Small intestine (tissue), 7 donors: Measurements from ENCODE around the gene GYPA. TPM values are rescaled to one million over a fixed set of nuclear protein-coding genes. Genes with fewer than 3 reads are reported as not detected.
"Not testable (repeated sequence)": the region's sequence is repeated elsewhere in the genome, so short reads cannot be mapped to it uniquely, and the experiment has no call there.

Experiments used
- DNase-seq, 2 donors: peaks; one replicate each; pipeline versions ENCODE4 v3.0.0 to v3.0.0-alpha.2; 2013
- FAIRE-seq: peaks from 2 replicates; lab custom pipeline; 2012; peaks lifted over from hg19 to GRCh38; lab: Jason Lieb, UNC
- H3K27ac ChIP-seq, 3 donors: one replicate each; pipeline ENCODE4 v1.5.1; 2013; ENCODE audit warnings: low read length in 2 of 3, mild to moderate bottlenecking in 2 of 3, control low read depth in 1 of 3, inconsistent platforms in 1 of 3, low read depth in 1 of 3, moderate library complexity in 1 of 3
- H3K27me3 ChIP-seq, 3 donors: one replicate each; pipeline ENCODE4 v1.6.1; 2013; ENCODE audit warnings: low read length in 3 of 3, inconsistent platforms in 1 of 3; ENCODE audit not compliant: control insufficient read depth in 3 of 3, insufficient read depth in 3 of 3
- H3K36me3 ChIP-seq, 3 donors: one replicate each; pipeline ENCODE4 v1.6.1; 2013; ENCODE audit warnings: low read length in 3 of 3, inconsistent platforms in 1 of 3, low read depth in 1 of 3, mild to moderate bottlenecking in 1 of 3, moderate library complexity in 1 of 3; ENCODE audit not compliant: control insufficient read depth in 3 of 3, insufficient read depth in 2 of 3
- H3K4me1 ChIP-seq, 3 donors: one replicate each; pipeline ENCODE4 v1.6.1; 2013; ENCODE audit warnings: low read length in 2 of 3, inconsistent platforms in 1 of 3, low read depth in 1 of 3, mild to moderate bottlenecking in 1 of 3, moderate library complexity in 1 of 3; ENCODE audit not compliant: control insufficient read depth in 3 of 3, insufficient read depth in 2 of 3
- H3K4me3 ChIP-seq, 3 donors: one replicate each; pipeline ENCODE4 v1.5.1; 2013; ENCODE audit warnings: low read length in 3 of 3, control low read depth in 1 of 3, inconsistent platforms in 1 of 3, low read depth in 1 of 3, mild to moderate bottlenecking in 1 of 3, moderate library complexity in 1 of 3
- H3K9me3 ChIP-seq, 2 donors: one replicate each; pipeline ENCODE4 v1.6.1; 2013; ENCODE audit warnings: low read depth in 1 of 2, low read length in 1 of 2; ENCODE audit not compliant: control insufficient read depth in 2 of 2, insufficient read depth in 1 of 2
- WGBS, 3 donors: extraction: QIAGEN DNeasy Blood & Tissue Kit; methylation state at CpG; one replicate each; pipeline ENCODE4 v1.1.7; 2013; 5-methylcytosine and 5-hydroxymethylcytosine counted together
- polyA plus RNA-seq, 4 donors: library from polyadenylated mRNA; stranded (reverse) in 3 of 4; unstranded in 1 of 4; fragments of 200-250 nt in 3 of 4; fragments of 120-200 nt in 1 of 4; gene quantifications; one replicate each; pipeline versions ENCODE4 v1.2.1 to v1.2.3, GENCODE V29; 2013
- donor health status: healthy with polysubstance abuse.
- donor health status: control.
- donor health status: control.
- donor health status: Bipolar disorder and iron deficiency.
- donor health status: healthy.

GYPA gene
- polyA plus RNA-seq, 4 donors, result 0.40 TPM; not detected in 3

DNA sequence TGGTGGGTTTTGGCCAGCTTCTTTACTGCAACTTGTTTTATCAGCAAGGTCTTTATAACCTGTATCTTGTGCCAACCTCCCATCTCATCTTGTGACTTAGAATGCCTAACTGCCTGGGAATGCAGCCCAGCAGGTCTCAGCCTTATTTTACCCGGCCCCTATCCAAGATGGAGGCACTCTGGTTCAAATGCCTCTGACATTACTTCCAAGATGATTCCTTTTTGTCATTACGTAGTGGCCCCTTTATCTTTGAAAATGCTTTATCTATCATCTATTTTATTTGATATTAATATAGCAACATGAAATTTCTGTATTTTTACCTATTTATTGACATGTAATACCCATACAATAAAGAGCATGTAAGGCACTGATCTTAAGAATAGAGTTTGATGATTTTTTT lies 49.3 kb downstream of the GYPA start:
- not testable (repeated sequence) for H3K4me3 ChIP-seq, H3K27me3 ChIP-seq, FAIRE-seq, H3K27ac ChIP-seq, DNase-seq, H3K4me1 ChIP-seq, H3K9me3 ChIP-seq, H3K36me3 ChIP-seq
- WGBS, 3 donors, result 82 to 92% (median 84%) methylated on average over 2 of the region's 2 CpGs

DNA sequence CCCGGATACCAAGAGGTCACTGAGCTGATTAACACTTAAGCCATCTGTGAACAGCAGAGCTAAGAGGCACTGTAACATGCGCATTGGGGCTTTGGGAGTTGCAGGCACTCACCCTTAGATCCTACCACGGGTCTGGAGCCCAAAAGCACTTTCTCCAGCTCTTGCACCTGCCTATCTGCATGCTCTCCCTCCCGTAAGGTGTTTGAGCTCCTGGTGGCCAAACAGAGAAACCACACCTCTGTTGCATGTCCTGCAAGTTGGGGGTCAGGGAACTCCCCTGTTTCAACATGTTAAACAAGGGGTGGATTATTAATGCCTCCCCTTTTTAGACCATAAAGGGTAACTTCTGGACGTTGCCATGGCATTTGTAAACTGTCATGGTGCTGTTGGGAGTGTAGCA lies 49.8 kb downstream of the GYPA start:
- no peaks in the 10 kb centered on the region for H3K36me3 ChIP-seq
- FAIRE-seq, result no peak
- 60 to 72% (median 61%) methylated on average over 5 of the region's 5 CpGs for WGBS, 3 donors

DNA sequence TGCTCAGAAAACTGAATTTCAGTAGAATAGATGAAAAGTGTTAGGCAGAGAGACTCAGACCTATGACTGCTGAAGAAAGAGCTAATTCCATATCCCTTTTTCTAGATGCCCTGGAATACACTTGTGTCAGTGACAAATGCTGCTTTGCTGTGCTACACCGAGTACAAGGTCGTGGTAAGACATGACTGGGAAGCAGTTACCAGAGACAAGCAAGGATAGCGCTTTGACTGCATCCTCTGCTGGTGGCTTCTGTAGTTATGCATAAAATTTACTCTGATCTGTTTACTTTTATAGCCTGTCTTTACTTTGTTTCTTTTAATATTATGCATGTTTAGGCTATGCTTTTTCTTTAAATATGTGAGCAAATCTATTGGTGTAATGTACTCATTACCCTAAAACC lies 58.5 kb downstream of the GYPA start:
- not testable (repeated sequence) for H3K27me3 ChIP-seq, H3K27ac ChIP-seq, H3K4me3 ChIP-seq, H3K36me3 ChIP-seq, FAIRE-seq, H3K4me1 ChIP-seq, DNase-seq, H3K9me3 ChIP-seq
- 70 to 83% (median 80%) methylated on average over 3 of the region's 3 CpGs for WGBS, 3 donors

More for the DNA sequence above, 49.8 kb downstream of the GYPA start:
- H3K4me3 ChIP-seq, result no peak overlapping the region
- no peak overlapping the region for H3K27ac ChIP-seq
- H3K9me3 ChIP-seq, result no peaks in the 10 kb centered on the region
- no peaks in the 10 kb centered on the region for H3K4me1 ChIP-seq
- no peak for DNase-seq
- no peaks in the 10 kb centered on the region for H3K27me3 ChIP-seq

DNA sequence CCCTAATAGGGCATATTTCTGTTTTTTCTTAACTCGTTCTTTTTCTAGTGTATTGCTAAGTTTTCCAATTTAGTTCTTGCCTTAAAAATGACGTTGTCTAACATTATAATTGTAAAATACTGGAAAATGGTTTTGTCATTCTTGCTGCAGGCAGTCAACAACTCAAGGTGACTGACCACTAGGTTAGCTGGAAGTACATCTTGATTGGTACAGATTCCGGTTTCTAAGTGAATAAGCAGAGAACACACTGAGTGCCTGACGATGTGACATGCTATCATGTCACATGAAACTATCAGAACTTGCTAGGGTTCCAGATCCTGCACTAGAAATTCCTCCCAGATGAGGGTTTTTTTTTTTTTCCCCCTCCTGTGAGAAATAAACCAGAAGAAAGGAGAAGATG lies 60.4 kb downstream of the GYPA start:
- FAIRE-seq, H3K36me3 ChIP-seq: not testable (repeated sequence)

DNA sequence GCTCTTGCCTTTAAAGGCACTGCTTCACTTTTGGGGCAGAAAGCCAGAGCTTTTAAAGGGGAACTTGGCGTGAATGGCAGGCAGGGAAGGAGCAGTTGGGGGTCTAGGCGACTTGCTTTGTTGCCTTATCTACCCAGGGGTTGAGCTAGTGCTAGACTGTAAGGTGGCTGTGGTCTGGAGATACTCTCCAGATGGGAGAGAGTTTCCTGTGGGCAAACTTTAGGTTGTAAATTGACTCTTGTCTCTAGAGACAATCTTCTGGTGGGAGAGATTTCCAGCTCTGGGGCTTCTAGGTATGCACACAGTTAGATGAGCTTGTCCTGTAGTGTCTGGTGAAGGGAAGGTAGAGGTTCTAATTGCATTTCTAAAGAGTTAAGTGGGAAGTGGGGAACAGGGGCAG lies 61.8 kb downstream of the GYPA start:
- FAIRE-seq, result not testable (repeated sequence)

More for the DNA sequence above, 60.4 kb downstream of the GYPA start:
- WGBS, 3 donors, result 68 to 86% (median 72%) methylated on average over 4 of the region's 4 CpGs
- H3K27me3 ChIP-seq, DNase-seq, H3K4me3 ChIP-seq, H3K4me1 ChIP-seq, H3K27ac ChIP-seq, H3K9me3 ChIP-seq: not testable (repeated sequence)

DNA sequence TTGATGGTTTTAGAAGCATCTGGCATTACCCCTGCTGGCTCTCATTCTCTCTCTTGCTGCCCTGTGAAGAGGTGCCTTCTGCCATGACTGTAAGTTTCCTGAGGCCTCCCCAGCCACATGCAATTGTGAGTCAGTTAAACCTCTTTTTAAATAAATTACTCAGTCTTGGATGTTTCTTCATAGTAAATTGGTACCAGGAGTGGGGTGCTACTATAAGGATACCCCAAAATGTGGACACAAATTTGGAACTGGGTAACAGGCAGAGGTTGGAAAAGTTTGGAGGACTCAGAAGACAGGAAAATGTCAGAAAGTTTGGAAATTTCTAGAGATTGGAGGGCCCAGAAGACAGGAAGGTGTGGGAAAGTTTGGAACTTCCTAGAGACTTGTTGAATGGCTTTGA lies 79.0 kb downstream of the GYPA start:
- not testable (repeated sequence) for H3K4me3 ChIP-seq, FAIRE-seq, DNase-seq, H3K36me3 ChIP-seq, H3K4me1 ChIP-seq, H3K27me3 ChIP-seq, H3K9me3 ChIP-seq, H3K27ac ChIP-seq

More for the DNA sequence above, 61.8 kb downstream of the GYPA start:
- not testable (repeated sequence) for H3K4me3 ChIP-seq, H3K9me3 ChIP-seq, DNase-seq, H3K36me3 ChIP-seq, H3K4me1 ChIP-seq, H3K27me3 ChIP-seq, H3K27ac ChIP-seq
- 42 to 50% (median 42%) methylated on average over 2 of the region's 2 CpGs for whole genome bisulfite sequencing, 3 donors

DNA sequence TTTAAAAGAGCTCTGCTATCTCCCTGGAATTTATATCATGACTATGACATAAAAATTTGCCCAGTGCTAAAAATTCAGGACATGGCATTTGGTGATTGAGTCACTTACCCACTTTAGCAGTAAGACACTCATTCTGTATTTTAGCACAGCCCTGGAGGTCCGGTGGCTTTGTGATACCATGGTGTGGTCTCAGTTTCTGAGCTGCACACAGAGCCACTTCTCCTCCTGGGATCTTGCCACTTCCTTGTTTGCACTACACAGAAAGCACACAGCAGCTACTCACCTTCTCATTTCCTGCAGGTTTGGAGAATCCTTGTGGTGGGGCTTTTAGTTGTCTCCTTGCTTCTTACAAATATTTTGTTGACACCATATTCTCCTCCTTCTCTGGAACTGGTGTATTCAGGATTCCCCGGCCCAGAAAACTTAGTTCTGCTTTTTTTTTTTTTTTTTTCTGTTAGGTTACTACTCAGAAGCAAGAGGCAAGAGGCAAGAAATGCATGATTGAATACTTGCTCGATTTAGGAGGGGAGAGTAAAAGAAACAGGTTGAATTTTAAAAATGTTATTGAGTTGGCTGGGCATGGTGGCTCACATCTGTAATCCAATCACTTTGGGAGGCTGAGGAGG lies 80.2 kb downstream of the GYPA start:
- H3K36me3 ChIP-seq, FAIRE-seq, H3K27me3 ChIP-seq, H3K4me3 ChIP-seq, H3K27ac ChIP-seq, H3K4me1 ChIP-seq, H3K9me3 ChIP-seq: not testable (repeated sequence)
- peak in 1 of 2 donors; percentile 1 for DNase-seq
- WGBS, 3 donors, result 56 to 62% (median 58%) methylated on average over 3 of the region's 3 CpGs
